B cell (primary cell): ENCODE results near the gene CEP112. TPM values are rescaled to one million over a fixed set of nuclear protein-coding genes. Genes with fewer than 3 reads are reported as not detected.

Experiments used
- ATAC-seq: fragments of 200-7000 bp; cut with Tn5 transposase; one replicate; pipeline ENCODE4 v1.10.0; 2021; ENCODE audit warnings: low read depth, mild to moderate bottlenecking, moderate number of reproducible peaks, moderate library complexity
- CTCF ChIA-PET: fragments of 350-600 bp; sonication (Branson Sonifier 250); formaldehyde crosslinking; loops from one replicate; lab custom pipeline; 2021; ENCODE audit warnings: antibody characterized with exemption, inconsistent platforms; lab: Charles Lee
- POLR2A ChIA-PET: fragments of 350-600 bp; sonication (Branson Sonifier 250); formaldehyde crosslinking; loops from one replicate; lab custom pipeline; 2021; ENCODE audit warnings: antibody characterized with exemption; lab: Charles Lee
- DNase-seq: peaks from one replicate; pipeline ENCODE4 v3.0.0; 2013
- H2AFZ ChIP-seq: 2 replicates; pipeline ENCODE4 v1.6.1; 2012; ENCODE audit warnings: mild to moderate bottlenecking, low read depth, low read length; ENCODE audit not compliant: insufficient read depth, poor library complexity, severe bottlenecking
- H3K27ac ChIP-seq, 2 donors: 1 replicate in 1 of 2; 2 replicates in 1 of 2; pipeline ENCODE4 v1.5.1; 2012 to 2013; ENCODE audit warnings: low read length in 2 of 2, mild to moderate bottlenecking in 2 of 2, moderate library complexity in 1 of 2
- H3K27me3 ChIP-seq, 4 experiments: fragments of 200-600 bp in 1 of 4; sonication (generic) in 1 of 4; replicated peaks in 1 of 4; 1 replicate in 2 of 4; 2 replicates in 2 of 4; pipeline versions ENCODE4 v1.6.1 to v1.7.0; 2013 to 2016; ENCODE audit warnings: low read length in 3 of 4, mild to moderate bottlenecking in 2 of 4, mixed read lengths in 1 of 4, moderate library complexity in 1 of 4; ENCODE audit not compliant: insufficient read depth in 4 of 4, control insufficient read depth in 3 of 4; ENCODE audit errors: control extremely low read depth in 1 of 4
- H3K36me3 ChIP-seq, 2 experiments: replicated peaks in 1 of 2; 1 replicate in 1 of 2; 2 replicates in 1 of 2; pipeline versions ENCODE4 v1.6.1 to v1.7.1; 2013; ENCODE audit warnings: low read length in 1 of 2; ENCODE audit not compliant: insufficient read depth in 2 of 2, control insufficient read depth in 1 of 2; ENCODE audit errors: control extremely low read depth in 1 of 2, extremely low read depth in 1 of 2
- H3K4me1 ChIP-seq, 2 donors: fragments of 200-600 bp in 1 of 2; sonication (generic) in 1 of 2; 1 replicate in 1 of 2; 2 replicates in 1 of 2; pipeline versions ENCODE4 v1.5.1 to v1.6.1; 2013 to 2017; ENCODE audit warnings: low read length in 2 of 2; ENCODE audit not compliant: control insufficient read depth in 2 of 2, insufficient read depth in 2 of 2
- H3K4me2 ChIP-seq: replicated peaks from 2 replicates; pipeline ENCODE3; 2012; ENCODE audit warnings: mild to moderate bottlenecking, low read depth, low read length; ENCODE audit not compliant: poor library complexity, severe bottlenecking
- H3K4me3 ChIP-seq, 5 experiments: fragments of 200-600 bp in 1 of 5; sonication (generic) in 1 of 5; 1 replicate in 3 of 5; 2 replicates in 2 of 5; pipeline versions ENCODE4 v1.5.1 to v1.7.0; 2011 to 2016; ENCODE audit warnings: low read length in 4 of 5, mild to moderate bottlenecking in 4 of 5, low read depth in 2 of 5, control low read depth in 1 of 5, moderate library complexity in 1 of 5; ENCODE audit not compliant: insufficient read depth in 1 of 5; ENCODE audit errors: control extremely low read depth in 1 of 5, extremely low read depth in 1 of 5
- H3K79me2 ChIP-seq: fragments of 200-600 bp; sonication (generic); one replicate; pipeline ENCODE4 v1.6.0; 2016; ENCODE audit warnings: low read length; ENCODE audit not compliant: control insufficient read depth, insufficient read depth
- H3K9ac ChIP-seq: fragments of 200-600 bp; sonication (generic); 2 replicates; pipeline ENCODE4 v1.6.1; 2017; ENCODE audit warnings: mild to moderate bottlenecking, low read length, moderate library complexity
- H3K9me3 ChIP-seq, 3 donors: one replicate each; pipeline versions ENCODE4 v1.6.1 to v1.7.1; 2013; ENCODE audit warnings: low read length in 2 of 3; ENCODE audit not compliant: control insufficient read depth in 2 of 3, insufficient read depth in 1 of 3; ENCODE audit errors: control extremely low read depth in 1 of 3
- H4K20me1 ChIP-seq: 2 replicates; pipeline ENCODE4 v1.6.0; 2012; ENCODE audit warnings: mild to moderate bottlenecking, low read length; ENCODE audit not compliant: insufficient read depth, control insufficient read depth, poor library complexity, severe bottlenecking
- H3K27ac Mint-ChIP-seq: one replicate; pipeline ENCODE4 v1.8.0; 2021; ENCODE audit warnings: mixed read lengths
- H3K27me3 Mint-ChIP-seq: one replicate; pipeline ENCODE4 v1.8.0; 2021; ENCODE audit warnings: mixed read lengths
- H3K4me1 Mint-ChIP-seq: one replicate; pipeline ENCODE4 v1.8.0; 2021; ENCODE audit warnings: mixed read lengths
- H3K4me3 Mint-ChIP-seq: one replicate; pipeline ENCODE4 v1.8.0; 2021; ENCODE audit warnings: mixed read lengths
- H3K9me3 Mint-ChIP-seq: one replicate; pipeline ENCODE4 v1.8.0; 2022; ENCODE audit warnings: mixed read lengths; ENCODE audit not compliant: insufficient read depth
- CTCF ChIP-seq: fragments of 200-600 bp; IDR thresholded peaks from one replicate; pipeline ENCODE4 v1.8.0; 2022; ENCODE audit warnings: antibody characterized with exemption, mild to moderate bottlenecking
- EZH2 ChIP-seq: IDR thresholded peaks from 2 replicates; pipeline ENCODE4 v1.6.1; 2012; ENCODE audit warnings: borderline replicate concordance, low read depth, mild to moderate bottlenecking, moderate library complexity, low read length; ENCODE audit not compliant: insufficient read depth, poor library complexity, severe bottlenecking
- WGBS: methylation state at CpG from one replicate; pipeline ENCODE4 v1.1.5; 2013; ENCODE audit warnings: missing lambda C conversion rate; ENCODE audit not compliant: insufficient coverage; 5-methylcytosine and 5-hydroxymethylcytosine counted together
- intact Hi-C: fragments of 100-400 bp; cut with micrococcal nuclease; formaldehyde crosslinking; loops from one replicate; pipeline ENCODE4 v1.10.0; 2022
- polyA plus RNA-seq: library from polyadenylated mRNA; depleted of rRNA; stranded (reverse); fragments of >200 nt; gene quantifications from 2 replicates; pipeline ENCODE4 v1.2.3, GENCODE V29; 2012
- total RNA-seq, 2 donors: library from RNA; stranded (reverse); fragments of 120-200 nt in 1 of 2; gene quantifications; 1 replicate in 1 of 2; 2 replicates in 1 of 2; pipeline versions ENCODE4 v1.2.3 to v1.2.4, GENCODE V29; 2013 to 2022

Gene CEP112
- total and polyA plus RNA-seq, 2 donors (not counting 1 experiment from before 2014, with no cell fraction given) = 0.57 to 4.6 TPM

- H3K27me3 ChIP-seq = no peaks in the 10 kb centered on the region
- H3K27me3 Mint-ChIP-seq = no peaks in the 10 kb centered on the region
- H3K4me3 ChIP-seq = no peak overlapping the region
- ATAC-seq (no peak), DNase-seq (no peak)
- no peak overlapping the region for H2AFZ ChIP-seq
- no peaks in the 10 kb centered on the region for H3K4me1 ChIP-seq
- intact Hi-C loops = no loop called here
- TF ChIP-seq EZH2 = no peak
- TF ChIP-seq CTCF = no peak
- POLR2A ChIA-PET = no interaction called here
- no peak overlapping the region for H3K9ac ChIP-seq
- H3K9me3 ChIP-seq = no peaks in the 10 kb centered on the region
- no peaks in the 10 kb centered on the region for H3K36me3 ChIP-seq
- H4K20me1 ChIP-seq = no peaks in the 10 kb centered on the region
- no peak overlapping the region for H3K4me2 ChIP-seq
- no peak overlapping the region for H3K27ac ChIP-seq
- H3K4me1 Mint-ChIP-seq = no peaks in the 10 kb centered on the region
- H3K79me2 ChIP-seq = no peaks in the 10 kb centered on the region
- WGBS = no CpG with 5 or more reads among the region's 1 CpG
- CTCF ChIA-PET = no interaction called here
- no peak overlapping the region for H3K4me3 Mint-ChIP-seq
- H3K27ac Mint-ChIP-seq = no peak overlapping the region
- H3K9me3 Mint-ChIP-seq = no peaks in the 10 kb centered on the region
Observed at GRCh38 chr17:65743308-65743655, 448.7 kb downstream of the CEP112 start.

- Histone ChIP-seq H3K9ac (no peak overlapping the region), H3K9me3 (no peaks in the 10 kb centered on the region), H3K4me1 (no peaks in the 10 kb centered on the region), H3K4me2 (no peak overlapping the region), H3K4me3 (no peak overlapping the region), H3K27me3 (no peaks in the 10 kb centered on the region), H3K27ac (no peak overlapping the region), H2AFZ (no peak overlapping the region), H4K20me1 (no peaks in the 10 kb centered on the region), H3K79me2 (no peaks in the 10 kb centered on the region), H3K36me3 (no peaks in the 10 kb centered on the region)
- H3K4me3 Mint-ChIP-seq = no peak overlapping the region
- H3K27ac Mint-ChIP-seq = no peak overlapping the region
- ChIA-PET CTCF (no interaction called here), POLR2A (no interaction called here)
- no peaks in the 10 kb centered on the region for H3K9me3 Mint-ChIP-seq
- no peaks in the 10 kb centered on the region for H3K4me1 Mint-ChIP-seq
- H3K27me3 Mint-ChIP-seq = no peaks in the 10 kb centered on the region
- no peak for TF ChIP-seq CTCF
- no peak for TF ChIP-seq EZH2
- no peak for DNase-seq
- intact Hi-C loops = no loop called here
- 100% methylated on average over 3 of the region's 6 CpGs for WGBS
- no peak for ATAC-seq
Observed at GRCh38 chr17:65742403-65743307, 449.3 kb downstream of the CEP112 start.
